ENCODE data around the gene SLC9A4.
A peak's percentile ranks its signal among the peaks of the same experiment; 100 is the strongest.

Gene SLC9A4

GRCh38 chr2:102502576-102502975, 29.6 kb downstream of the SLC9A4 start:
- DNase-seq (ENCODE audit: low spot score): no peak

GRCh38 chr2:102504833-102505232, 31.8 kb downstream of the SLC9A4 start:
- DNase-seq (ENCODE audit: low spot score): peak; percentile 45

GRCh38 chr2:102505290-102505689, 32.3 kb downstream of the SLC9A4 start:
- peak; percentile 67 for DNase-seq (ENCODE audit: low spot score)

- no peak for DNase-seq (ENCODE audit: low spot score)
Measured at GRCh38 chr2:102506743-102507142, 33.7 kb downstream of the SLC9A4 start.

- no peak for DNase-seq (ENCODE audit: low spot score)
Measured at GRCh38 chr2:102508863-102509262, 35.8 kb downstream of the SLC9A4 start.

GRCh38 chr2:102509749-102510148, 36.7 kb downstream of the SLC9A4 start:
- no peak for DNase-seq (ENCODE audit: low spot score)

- DNase-seq (ENCODE audit: low spot score): no peak
Measured at GRCh38 chr2:102510791-102511575, 38.0 kb downstream of the SLC9A4 start.

GRCh38 chr2:102512161-102512560, 39.1 kb downstream of the SLC9A4 start:
- DNase-seq (ENCODE audit: low spot score): no peak

- DNase-seq (ENCODE audit: low spot score): no peak
Measured at GRCh38 chr2:102513355-102513939, 40.4 kb downstream of the SLC9A4 start.

GRCh38 chr2:102514061-102514785, 41.2 kb downstream of the SLC9A4 start:
- peak; percentile 79 for DNase-seq (ENCODE audit: low spot score)

GRCh38 chr2:102515851-102516250, 42.8 kb downstream of the SLC9A4 start:
- DNase-seq (ENCODE audit: low spot score): no peak

- no peak for DNase-seq (ENCODE audit: low spot score)
Measured at GRCh38 chr2:102518170-102518569, 45.1 kb downstream of the SLC9A4 start.

- DNase-seq (ENCODE audit: low spot score): peak; percentile 20
Measured at GRCh38 chr2:102520009-102520408, 47.0 kb downstream of the SLC9A4 start.

- DNase-seq (ENCODE audit: low spot score): no peak
Measured at GRCh38 chr2:102520801-102521200, 47.8 kb downstream of the SLC9A4 start.

GRCh38 chr2:102522162-102522561, 49.1 kb downstream of the SLC9A4 start:
- no peak for DNase-seq (ENCODE audit: low spot score)

- DNase-seq (ENCODE audit: low spot score): no peak
Measured at GRCh38 chr2:102522890-102523289, 49.9 kb downstream of the SLC9A4 start.

- no peak for DNase-seq (ENCODE audit: low spot score)
Measured at GRCh38 chr2:102523651-102524050, 50.6 kb downstream of the SLC9A4 start.

GRCh38 chr2:102527086-102527485, 54.1 kb downstream of the SLC9A4 start:
- DNase-seq (ENCODE audit: low spot score): no peak

- DNase-seq (ENCODE audit: low spot score): no peak
Measured at GRCh38 chr2:102538491-102538890, 65.5 kb downstream of the SLC9A4 start.

GRCh38 chr2:102540882-102541281, 67.9 kb downstream of the SLC9A4 start:
- peak; percentile 13 for DNase-seq (ENCODE audit: low spot score)

- no peak for DNase-seq (ENCODE audit: low spot score)
Measured at GRCh38 chr2:102544182-102544581, 71.2 kb downstream of the SLC9A4 start.

GRCh38 chr2:102547462-102547861, 74.4 kb downstream of the SLC9A4 start:
- no peak for DNase-seq (ENCODE audit: low spot score)

- no peak for DNase-seq (ENCODE audit: low spot score)
Measured at GRCh38 chr2:102549027-102549426, 76.0 kb downstream of the SLC9A4 start.
